H9 (cell line): Measurements from ENCODE around the gene SLC25A40. TPM values are rescaled to one million over a fixed set of nuclear protein-coding genes. Genes with fewer than 3 reads are reported as not detected.

ENCODE experiments used
- DNase-seq: peaks from one replicate; pipeline ENCODE4 v3.0.0-alpha.2; 2017
- H2AFZ ChIP-seq: one replicate; pipeline ENCODE4 v1.6.1; 2013; ENCODE audit warnings: mild to moderate bottlenecking, low read length, control low read depth, moderate library complexity
- H2AK5ac ChIP-seq: 2 replicates; pipeline ENCODE4 v1.6.1; 2013; ENCODE audit warnings: low read length, control low read depth, mixed read lengths; ENCODE audit not compliant: insufficient read length
- H2BK120ac ChIP-seq: one replicate; pipeline ENCODE4 v1.6.1; 2013; ENCODE audit warnings: low read depth, mild to moderate bottlenecking, low read length, control low read depth, inconsistent platforms; ENCODE audit not compliant: poor library complexity, severe bottlenecking
- H2BK12ac ChIP-seq: 2 replicates; pipeline ENCODE4 v1.6.1; 2013; ENCODE audit warnings: low read length, control low read depth, mixed read lengths, low read depth; ENCODE audit not compliant: insufficient read length
- H2BK15ac ChIP-seq: 2 replicates; pipeline ENCODE4 v1.6.1; 2013; ENCODE audit warnings: low read depth, low read length, control low read depth
- H2BK20ac ChIP-seq: one replicate; pipeline ENCODE4 v1.6.1; 2013; ENCODE audit warnings: low read depth, mild to moderate bottlenecking, low read length, control low read depth, inconsistent platforms; ENCODE audit not compliant: poor library complexity, severe bottlenecking
- H2BK5ac ChIP-seq: 2 replicates; pipeline ENCODE4 v1.6.1; 2013; ENCODE audit warnings: low read length, control low read depth, mixed read lengths; ENCODE audit not compliant: insufficient read length
- H3K14ac ChIP-seq: 2 replicates; pipeline ENCODE4 v1.6.1; 2013; ENCODE audit warnings: low read length, control low read depth; ENCODE audit not compliant: insufficient read depth
- H3K18ac ChIP-seq: 2 replicates; pipeline ENCODE4 v1.6.1; 2013; ENCODE audit warnings: low read depth, mild to moderate bottlenecking, mixed read lengths, low read length, control low read depth; ENCODE audit not compliant: insufficient read length
- H3K23ac ChIP-seq: 2 replicates; pipeline ENCODE4 v1.6.1; 2013; ENCODE audit warnings: low read length, control low read depth, mixed read lengths, low read depth; ENCODE audit not compliant: insufficient read length
- H3K23me2 ChIP-seq: 2 replicates; pipeline ENCODE4 v1.6.1; 2013; ENCODE audit warnings: low read depth, mild to moderate bottlenecking, mixed read lengths, low read length, control low read depth; ENCODE audit not compliant: insufficient read length, poor library complexity, severe bottlenecking
- H3K27ac ChIP-seq: 2 replicates; pipeline ENCODE4 v1.5.1; 2013; ENCODE audit warnings: low read length, control low read depth, mixed read lengths, low read depth; ENCODE audit not compliant: insufficient read length
- H3K27me3 ChIP-seq: 2 replicates; pipeline ENCODE4 v1.6.1; 2013; ENCODE audit warnings: low read length, control low read depth, inconsistent platforms; ENCODE audit not compliant: insufficient read depth
- H3K4ac ChIP-seq: 2 replicates; pipeline ENCODE4 v1.6.1; 2013; ENCODE audit warnings: low read depth, mild to moderate bottlenecking, control low read depth, inconsistent platforms, low read length, moderate library complexity
- H3K4me1 ChIP-seq: 2 replicates; pipeline ENCODE4 v1.6.1; 2013; ENCODE audit warnings: low read length, control low read depth, inconsistent platforms; ENCODE audit not compliant: insufficient read depth
- H3K4me2 ChIP-seq: 2 replicates; pipeline ENCODE4 v1.6.1; 2013; ENCODE audit warnings: low read length, control low read depth, mixed read lengths; ENCODE audit not compliant: insufficient read length, insufficient read depth
- H3K56ac ChIP-seq: 2 replicates; pipeline ENCODE4 v1.6.1; 2013; ENCODE audit warnings: low read depth, mild to moderate bottlenecking, mixed read lengths, low read length, control low read depth; ENCODE audit not compliant: insufficient read length
- H3K79me1 ChIP-seq: 2 replicates; pipeline ENCODE4 v1.6.1; 2013; ENCODE audit warnings: low read depth, mild to moderate bottlenecking, moderate library complexity, low read length, control low read depth, inconsistent platforms; ENCODE audit not compliant: insufficient read depth, poor library complexity, severe bottlenecking
- H3K79me2 ChIP-seq: 2 replicates; pipeline ENCODE4 v1.6.1; 2013; ENCODE audit warnings: low read length, control low read depth, inconsistent platforms; ENCODE audit not compliant: insufficient read depth
- H3K9ac ChIP-seq: 2 replicates; pipeline ENCODE4 v1.6.1; 2013; ENCODE audit warnings: low read length, control low read depth, mixed read lengths; ENCODE audit not compliant: insufficient read length; ENCODE audit errors: extremely low read depth
- H3K9me3 ChIP-seq: one replicate; pipeline ENCODE4 v1.6.1; 2013; ENCODE audit warnings: low read depth, low read length, inconsistent platforms; ENCODE audit not compliant: control insufficient read depth
- H3T11ph ChIP-seq: one replicate; pipeline ENCODE4 v1.6.1; 2013; ENCODE audit warnings: mild to moderate bottlenecking, low read length, control low read depth, inconsistent platforms
- H4K20me1 ChIP-seq: one replicate; pipeline ENCODE4 v1.6.1; 2013; ENCODE audit not compliant: control insufficient read depth, insufficient read length, insufficient read depth
- H4K5ac ChIP-seq: 2 replicates; pipeline ENCODE4 v1.6.1; 2013; ENCODE audit warnings: low read depth, mild to moderate bottlenecking, mixed read lengths, low read length, control low read depth; ENCODE audit not compliant: insufficient read length
- H4K8ac ChIP-seq: replicated peaks from 2 replicates; pipeline ENCODE4 v1.6.1; 2013; ENCODE audit warnings: low read length, control low read depth, mixed read lengths, low read depth; ENCODE audit not compliant: insufficient read length
- H4K91ac ChIP-seq: 2 replicates; pipeline ENCODE4 v1.6.1; 2013; ENCODE audit warnings: low read depth, mild to moderate bottlenecking, moderate library complexity, mixed read lengths, low read length, control low read depth; ENCODE audit not compliant: insufficient read length
- H3K27ac Mint-ChIP-seq, 3 experiments: 2 replicates in 2 of 3; 3 replicates in 1 of 3; pipeline ENCODE4 v1.8.0; 2020 to 2021; ENCODE audit warnings: mixed read lengths in 3 of 3, mild to moderate bottlenecking in 1 of 3, moderate library complexity in 1 of 3
- H3K27me3 Mint-ChIP-seq: 2 replicates; pipeline ENCODE4 v1.8.0; 2021; ENCODE audit warnings: low read depth, mild to moderate bottlenecking, moderate library complexity, mixed read lengths
- H3K36me3 Mint-ChIP-seq, 3 experiments: 2 replicates in 2 of 3; 3 replicates in 1 of 3; pipeline ENCODE4 v1.8.0; 2020 to 2021; ENCODE audit warnings: low read depth in 3 of 3, mixed read lengths in 3 of 3; ENCODE audit not compliant: insufficient read depth in 1 of 3
- H3K4me1 Mint-ChIP-seq, 2 experiments: 2 replicates each; pipeline ENCODE4 v1.8.0; 2020; ENCODE audit warnings: mixed read lengths in 2 of 2
- H3K4me3 Mint-ChIP-seq, 2 experiments: 2 replicates in 1 of 2; 3 replicates in 1 of 2; pipeline ENCODE4 v1.8.0; 2020 to 2021; ENCODE audit warnings: mild to moderate bottlenecking in 2 of 2, mixed read lengths in 2 of 2, moderate library complexity in 1 of 2
- H3K9me3 Mint-ChIP-seq, 2 experiments: 2 replicates in 1 of 2; 3 replicates in 1 of 2; pipeline ENCODE4 v1.8.0; 2020; ENCODE audit warnings: mild to moderate bottlenecking in 2 of 2, mixed read lengths in 2 of 2, moderate library complexity in 1 of 2
- CTCF ChIP-seq: fragments of 200-600 bp; sonication (generic); conservative IDR thresholded peaks from 3 replicates; pipeline ENCODE4 v1.8.0; 2021; ENCODE audit warnings: antibody characterized with exemption, mild to moderate bottlenecking
- WGBS: extraction: QIAGEN DNeasy Blood & Tissue Kit; methylation state at CpG from one replicate; pipeline ENCODE4 v1.1.7; 2013; ENCODE audit warnings: missing lambda C conversion rate, low lambda C conversion rate, mixed read lengths; ENCODE audit not compliant: insufficient read length; ENCODE audit errors: extremely low coverage; 5-methylcytosine and 5-hydroxymethylcytosine counted together
- total RNA-seq: library from RNA; stranded (reverse); gene quantifications from 2 replicates; pipeline ENCODE4 v1.2.1, GENCODE V29; 2021

SLC25A40 gene
- total RNA-seq, 1 experiment from 2014 or later: 10.4 TPM

DNA sequence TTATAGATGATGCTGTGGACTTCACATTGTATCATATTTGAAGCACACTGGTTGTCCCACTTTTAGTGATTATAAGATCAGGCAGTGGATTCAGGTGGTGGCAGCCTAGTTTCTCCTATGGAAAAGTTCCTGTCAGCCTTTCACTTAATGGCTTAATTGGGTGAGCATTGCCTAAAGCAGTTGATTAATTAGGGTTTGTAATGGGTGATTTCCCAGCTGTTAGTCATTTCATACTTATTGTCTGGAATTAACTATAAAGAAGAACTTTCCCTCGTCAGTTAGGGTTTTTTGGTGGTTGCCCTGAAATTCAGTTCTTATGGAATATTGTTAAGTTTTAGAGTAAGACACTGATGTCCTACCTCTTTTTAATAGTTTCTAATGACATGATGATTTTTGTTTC is 78.8 kb downstream of the SLC25A40 start:
- H3K4me1 Mint-ChIP-seq: peaks cover 3 to 4% of the 10 kb centered on the region in 2 experiments; a peak in 2 of 4 replicates
- H3K14ac ChIP-seq: no peak overlapping the region
- no peak overlapping the region for H3K27ac Mint-ChIP-seq
- H2BK12ac ChIP-seq: no peak overlapping the region
- no peak overlapping the region for H2BK15ac ChIP-seq
- H2AK5ac ChIP-seq: no peak overlapping the region
- no peaks in the 10 kb centered on the region for H3K27me3 Mint-ChIP-seq
- H2BK20ac ChIP-seq: no peak overlapping the region
- no peak overlapping the region for H3K4ac ChIP-seq
- no peak overlapping the region for H3K18ac ChIP-seq
- H3K79me1 ChIP-seq: no peaks in the 10 kb centered on the region
- no peak overlapping the region for H2BK5ac ChIP-seq
- no peak for TF ChIP-seq CTCF
- H2AFZ ChIP-seq: no peak overlapping the region
- H3K4me1 ChIP-seq: no peaks in the 10 kb centered on the region
- no peak overlapping the region for H3K56ac ChIP-seq
- WGBS: no CpG with 5 or more reads among the region's 1 CpG
- no peak overlapping the region for H3K4me2 ChIP-seq
- H4K5ac ChIP-seq: no peak overlapping the region
- H3K23ac ChIP-seq: no peak overlapping the region
- no peak overlapping the region for H3K4me3 Mint-ChIP-seq
- H3K79me2 ChIP-seq: no peaks in the 10 kb centered on the region
- H3K27me3 ChIP-seq: no peaks in the 10 kb centered on the region
- no peaks in the 10 kb centered on the region for H3K23me2 ChIP-seq
- no peak overlapping the region for H3K9ac ChIP-seq
- no peak overlapping the region for H2BK120ac ChIP-seq
- no peaks in the 10 kb centered on the region; a peak in 1 of 7 replicates for H3K36me3 Mint-ChIP-seq
- no peak overlapping the region for H3K27ac ChIP-seq
- H3K9me3 Mint-ChIP-seq: peaks cover 7 to 8% of the 10 kb centered on the region in 2 experiments; a peak in 3 of 5 replicates
- no peak overlapping the region for H4K8ac ChIP-seq
- no peaks in the 10 kb centered on the region for H4K20me1 ChIP-seq
- no peaks in the 10 kb centered on the region for H3K9me3 ChIP-seq
- H4K91ac ChIP-seq: no peak overlapping the region
- no peak for DNase-seq
- H3T11ph ChIP-seq: no peak overlapping the region
